NCI-H2196 (cell line): ENCODE measurements around the gene ANK2.
"Not testable (repeated sequence)": the region's sequence is repeated elsewhere in the genome, so short reads cannot be mapped to it uniquely, and the experiment has no call there.

Source experiments
- DNase-seq: peaks from one replicate; lab custom pipeline; 2025; ENCODE audit not compliant: unreplicated experiment; lab: John Stamatoyannopoulos, UW

Gene ANK2

DNA sequence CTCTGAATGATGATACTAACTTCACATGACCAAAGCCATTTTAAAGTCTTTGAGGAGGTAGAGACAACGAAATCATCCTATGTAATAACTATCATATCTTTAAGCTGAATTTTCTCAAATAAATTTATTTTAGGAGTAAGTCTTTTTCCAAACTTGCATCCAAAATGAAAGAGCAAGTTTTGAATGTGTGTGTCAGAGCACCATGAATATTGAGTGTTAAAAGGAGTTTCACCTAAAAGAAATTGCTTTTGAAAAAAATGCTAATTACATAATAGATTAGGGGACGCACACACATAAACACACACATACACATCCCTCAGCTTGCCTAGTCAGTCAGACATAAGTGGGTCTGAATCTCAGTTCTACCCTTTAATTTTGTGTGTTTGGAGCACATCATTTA is 1.9 kb downstream of the ANK2 start:
- DNase-seq: no peak

DNA sequence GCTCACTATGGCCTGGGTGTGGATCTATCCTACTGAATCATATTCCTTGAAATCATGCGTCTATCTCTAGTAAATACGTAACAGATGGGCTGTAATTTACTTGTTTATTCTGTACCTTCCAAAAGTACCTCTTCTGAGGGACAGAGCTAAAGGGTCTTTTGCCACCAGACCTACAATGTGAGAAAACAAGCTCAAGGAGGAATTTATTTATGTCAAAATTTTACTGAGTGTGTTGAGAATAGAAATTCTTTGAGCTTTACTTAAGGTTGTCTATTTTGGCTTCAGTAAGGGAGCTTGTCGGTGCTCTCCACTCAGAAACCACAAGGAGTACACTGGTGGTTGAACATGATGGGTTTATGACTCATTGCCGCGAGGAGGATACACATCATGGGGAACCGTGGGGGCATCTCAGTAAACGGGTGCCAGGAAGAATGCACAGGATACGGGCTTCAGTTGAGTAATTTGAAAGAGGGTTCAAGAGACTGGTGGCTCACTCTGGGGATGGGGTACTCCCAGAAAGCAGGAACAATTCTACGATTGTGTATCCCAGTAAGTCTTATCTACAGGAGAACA is 3.0 kb downstream of the ANK2 start:
- DNase-seq: peak; percentile 32

GRCh38 chr4:113053883-113054282 is 4.4 kb downstream of the ANK2 start:
- DNase-seq: no peak

GRCh38 chr4:113056318-113056717 is 6.9 kb downstream of the ANK2 start:
- no peak for DNase-seq

- peak; percentile 60 for DNase-seq
Observed at GRCh38 chr4:113057891-113058290, 8.4 kb downstream of the ANK2 start.

- DNase-seq: no peak
Observed at GRCh38 chr4:113059449-113060182, 10.2 kb downstream of the ANK2 start.

DNA sequence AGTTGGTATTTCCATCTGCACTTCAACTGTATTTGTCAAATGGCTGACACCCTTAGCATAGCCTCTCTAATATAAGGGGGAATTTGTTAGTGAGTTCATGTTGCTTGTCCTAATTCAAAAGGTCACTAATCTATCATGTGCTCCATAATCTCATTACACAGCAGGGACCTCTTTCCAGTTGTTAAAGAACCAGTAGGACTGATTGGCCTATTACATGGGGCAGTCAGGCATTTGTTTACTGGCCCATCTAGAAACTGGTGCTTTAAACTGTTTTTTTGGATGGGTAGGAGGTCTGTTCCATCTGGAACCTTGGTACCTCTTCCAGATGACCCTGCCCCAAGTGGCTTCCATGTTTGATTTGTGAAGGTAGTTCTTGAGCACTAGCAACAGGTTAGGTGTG is 11.4 kb downstream of the ANK2 start:
- no peak for DNase-seq

DNA sequence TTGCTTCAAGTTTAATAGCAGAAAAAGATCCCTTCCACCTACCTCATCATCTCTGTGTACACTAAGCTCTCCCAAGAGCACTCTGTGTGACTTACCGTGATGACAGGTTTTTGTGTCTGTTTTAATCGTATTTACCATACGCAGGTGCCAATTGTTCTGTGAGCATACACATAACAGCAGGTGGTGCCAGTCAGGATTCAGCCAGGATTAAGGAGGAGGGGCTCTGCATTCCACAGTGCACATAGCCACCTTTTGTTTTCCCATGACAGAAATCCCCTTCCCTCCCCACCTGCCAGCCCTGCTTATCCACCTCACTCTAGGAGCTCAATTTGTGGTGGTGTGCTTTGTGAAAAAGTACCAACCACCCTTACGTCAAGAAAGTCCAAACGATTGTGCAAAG is 14.8 kb downstream of the ANK2 start:
- peak; percentile 60 for DNase-seq

GRCh38 chr4:113065629-113066028 is 16.2 kb downstream of the ANK2 start:
- DNase-seq: no peak

- not testable (repeated sequence) for DNase-seq
Observed at GRCh38 chr4:113068771-113069170, 19.3 kb downstream of the ANK2 start.

DNA sequence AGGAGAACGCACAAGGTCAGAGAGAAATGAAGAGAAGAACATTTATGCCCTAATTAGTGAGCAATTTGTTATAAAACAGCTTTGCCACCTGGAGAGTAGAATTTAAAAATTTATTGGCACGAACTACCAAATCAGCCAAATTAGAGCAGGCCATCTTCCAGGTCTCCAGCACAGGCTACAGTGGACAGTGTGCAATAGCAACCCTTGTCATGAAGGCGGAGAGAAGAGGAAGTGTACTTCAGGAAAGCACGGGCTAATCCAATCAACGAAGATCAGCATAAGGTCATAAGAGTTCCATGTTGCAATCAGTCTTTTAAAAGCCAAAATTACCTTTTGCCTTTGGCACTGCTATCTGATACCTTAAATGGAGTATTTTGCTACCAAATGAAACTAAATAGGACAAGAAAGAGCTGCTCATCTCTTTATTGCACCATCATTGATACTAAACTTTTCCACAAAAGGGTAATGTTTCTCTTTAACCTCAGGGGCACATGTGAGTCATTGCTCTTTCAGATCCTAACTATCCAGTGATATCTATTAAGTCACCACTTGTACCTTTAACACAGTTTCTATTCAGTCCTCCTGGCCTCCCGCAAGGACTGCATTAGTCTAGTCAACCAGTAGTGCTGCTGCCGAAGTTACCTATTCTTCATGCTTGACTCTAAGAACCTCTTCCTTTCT is 19.9 kb downstream of the ANK2 start:
- DNase-seq: peak; percentile 60

DNA sequence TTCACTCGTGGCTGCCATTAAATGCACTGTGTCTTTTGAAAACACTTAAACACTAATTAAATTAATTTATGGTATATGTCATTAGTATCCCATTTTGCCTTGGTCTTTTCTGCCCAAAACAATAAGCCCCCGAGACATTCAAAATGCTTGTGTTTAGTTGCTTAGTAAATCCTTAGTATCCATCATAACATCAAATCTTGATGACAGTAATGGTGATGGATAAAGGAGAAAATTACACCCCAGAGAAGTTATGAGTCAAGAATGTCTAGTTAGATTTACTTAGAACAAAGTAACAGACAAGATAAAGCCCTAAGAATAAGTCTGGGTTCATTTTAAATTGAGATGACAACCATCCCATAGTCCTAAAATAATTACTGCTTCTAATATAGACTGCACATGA is 21.3 kb downstream of the ANK2 start:
- DNase-seq: no peak

DNA sequence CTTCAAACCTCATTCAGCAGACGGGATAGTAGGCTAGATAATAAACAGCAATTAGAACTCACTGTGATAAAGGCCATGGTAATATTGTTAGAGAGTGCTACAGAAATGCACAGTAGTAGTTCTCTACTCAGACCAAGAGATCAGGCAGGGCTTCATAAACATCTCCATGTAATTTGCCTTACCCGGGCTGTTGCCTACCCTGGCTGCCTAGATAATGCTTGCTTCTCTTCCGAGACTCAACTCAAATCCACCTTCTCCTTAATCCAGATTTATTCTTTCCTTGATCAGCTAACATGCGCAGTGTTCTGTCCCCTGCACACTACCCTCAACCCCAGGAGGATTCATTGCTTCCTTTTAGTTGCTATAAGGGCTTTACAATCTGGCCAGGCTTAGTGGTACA is 21.8 kb downstream of the ANK2 start:
- no peak for DNase-seq

- no peak for DNase-seq
Observed at GRCh38 chr4:113071805-113072204, 22.4 kb downstream of the ANK2 start.

- no peak for DNase-seq
Observed at GRCh38 chr4:113073451-113074005, 24.1 kb downstream of the ANK2 start.

DNA sequence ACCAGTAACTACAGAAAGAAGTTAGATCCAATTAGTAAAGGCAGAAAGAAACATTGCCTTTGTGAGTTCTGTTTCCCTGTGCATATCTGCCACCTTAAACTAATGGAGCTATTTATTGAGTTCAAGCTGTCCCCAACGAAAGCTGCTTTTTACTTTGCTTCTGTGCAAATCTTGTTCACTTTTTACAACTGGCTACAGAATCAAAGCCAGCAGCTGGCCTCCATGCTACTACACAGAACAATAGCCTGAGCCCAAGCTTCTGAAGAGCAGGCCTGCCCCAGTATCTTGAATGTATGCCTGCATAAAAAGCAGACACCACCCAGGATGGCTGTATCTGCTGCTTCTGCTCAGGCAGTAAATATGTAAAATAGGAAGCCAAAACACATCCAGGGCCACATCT is 28.1 kb downstream of the ANK2 start:
- no peak for DNase-seq

- DNase-seq: no peak
Observed at GRCh38 chr4:113078066-113078465, 28.6 kb downstream of the ANK2 start.

DNA sequence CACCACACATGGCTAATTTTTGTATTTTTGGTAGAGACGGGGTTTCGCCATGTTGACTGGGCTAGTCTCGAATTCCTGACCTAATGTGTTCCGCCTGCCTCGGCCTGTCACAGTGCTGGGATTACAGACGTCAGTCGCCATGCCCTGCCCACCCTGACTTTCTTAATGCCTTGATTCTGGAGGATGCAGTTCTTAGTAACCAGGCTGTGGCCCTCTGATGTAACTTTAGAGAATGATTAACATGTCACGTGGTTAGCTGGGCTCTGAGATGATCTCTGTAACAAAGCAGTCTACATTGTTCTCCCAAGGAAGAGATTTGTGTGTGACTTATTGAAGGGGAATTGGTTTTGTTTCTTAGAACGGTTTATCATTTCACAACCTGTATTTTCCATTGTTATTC is 30.6 kb downstream of the ANK2 start:
- DNase-seq: no peak

- DNase-seq: no peak
Observed at GRCh38 chr4:113080624-113081023, 31.2 kb downstream of the ANK2 start.

- no peak for DNase-seq
Observed at GRCh38 chr4:113083346-113083745, 33.9 kb downstream of the ANK2 start.

- DNase-seq: no peak
Observed at GRCh38 chr4:113086172-113086695, 36.8 kb downstream of the ANK2 start.

- DNase-seq: no peak
Observed at GRCh38 chr4:113088050-113088449, 38.6 kb downstream of the ANK2 start.
